ENCODE measurements around the gene CAPN8.

The CAPN8 gene

GRCh38 chr1:223665592-223666312 is at the start of gene CAPN8:
CAPN8 (minus strand) TSS chr1:223665701; CDS start chr1:223665646, 55 bp downstream.
- no peak for FAIRE-seq

GRCh38 chr1:223714849-223715603 is 49.5 kb upstream of the CAPN8 start:
- peak; percentile 90 for FAIRE-seq
- DNase-seq (ENCODE audit: insufficient read length, low spot score) = peak; percentile 93

More at GRCh38 chr1:223665592-223666312, at the start of gene CAPN8:
- no peak for DNase-seq (ENCODE audit: insufficient read length, low spot score)

GRCh38 chr1:223714421-223714724 is 48.9 kb upstream of the CAPN8 start:
- DNase-seq (ENCODE audit: insufficient read length, low spot score) (no peak), FAIRE-seq (no peak)

- no peak for FAIRE-seq
- DNase-seq (ENCODE audit: insufficient read length, low spot score) = no peak
Observed at GRCh38 chr1:223713546-223714420, 48.3 kb upstream of the CAPN8 start.

GRCh38 chr1:223712850-223713474 is 47.5 kb upstream of the CAPN8 start:
- no peak for FAIRE-seq
- no peak for DNase-seq (ENCODE audit: insufficient read length, low spot score)

GRCh38 chr1:223712194-223712849 is 46.8 kb upstream of the CAPN8 start, which contains the start of gene CAPN2:
CAPN2 (plus strand) TSS chr1:223712539; CDS start chr1:223712641, 102 bp downstream.
- FAIRE-seq = peak; percentile 52
- DNase-seq (ENCODE audit: insufficient read length, low spot score) = peak; percentile 77

GRCh38 chr1:223711747-223712193 is 46.3 kb upstream of the CAPN8 start:
- DNase-seq (ENCODE audit: insufficient read length, low spot score) (no peak), FAIRE-seq (no peak)

GRCh38 chr1:223711173-223711572 is 45.7 kb upstream of the CAPN8 start:
- FAIRE-seq (no peak), DNase-seq (ENCODE audit: insufficient read length, low spot score) (no peak)

- DNase-seq (ENCODE audit: insufficient read length, low spot score) = no peak
- FAIRE-seq = no peak
Observed at GRCh38 chr1:223710179-223711133, 45.0 kb upstream of the CAPN8 start.

GRCh38 chr1:223709598-223709997 is 44.1 kb upstream of the CAPN8 start:
- FAIRE-seq (no peak), DNase-seq (ENCODE audit: insufficient read length, low spot score) (no peak)

GRCh38 chr1:223708651-223709268 is 43.3 kb upstream of the CAPN8 start:
- DNase-seq (ENCODE audit: insufficient read length, low spot score) (no peak), FAIRE-seq (no peak)

GRCh38 chr1:223708001-223708359 is 42.5 kb upstream of the CAPN8 start:
- FAIRE-seq (no peak), DNase-seq (ENCODE audit: insufficient read length, low spot score) (no peak)

GRCh38 chr1:223707256-223708000 is 41.9 kb upstream of the CAPN8 start:
- DNase-seq (ENCODE audit: insufficient read length, low spot score) (peak; percentile 75), FAIRE-seq (peak; percentile 16)

- DNase-seq (ENCODE audit: insufficient read length, low spot score) = no peak
- no peak for FAIRE-seq
Observed at GRCh38 chr1:223706077-223706973, 40.8 kb upstream of the CAPN8 start.

GRCh38 chr1:223704921-223705878 is 39.7 kb upstream of the CAPN8 start:
- FAIRE-seq (peak; percentile 31), DNase-seq (ENCODE audit: insufficient read length, low spot score) (no peak)

- no peak for FAIRE-seq
Observed at GRCh38 chr1:223703668-223704013, 38.1 kb upstream of the CAPN8 start.

More at GRCh38 chr1:223703668-223704013, 38.1 kb upstream of the CAPN8 start:
- DNase-seq (ENCODE audit: insufficient read length, low spot score) = no peak

All from HTR-8/SVneo (cell line).